Left renal cortex interstitium (tissue), 4 donors: ENCODE measurements around the gene ASNS. TPM values are rescaled to one million over a fixed set of nuclear protein-coding genes. Genes with fewer than 3 reads are reported as not detected.
A peak's percentile ranks its signal among the peaks of the same experiment; 100 is the strongest.

Experiments
- DNase-seq, 4 donors: peaks; one replicate each; pipeline ENCODE4 v3.0.0-alpha.2; 2013; ENCODE audit warnings: low read depth in 4 of 4, low spot score in 2 of 4, missing footprints in 1 of 4
- polyA plus RNA-seq, 4 donors: library from polyadenylated mRNA; unstranded; fragments of 120-200 nt; gene quantifications; one replicate each; pipeline ENCODE4 v1.2.1, GENCODE V29; 2013; ENCODE audit not compliant: insufficient read length in 4 of 4

The ASNS gene
- polyA plus RNA-seq, 4 donors = 21.9 to 45.6 (median 28.1) TPM

- DNase-seq = no peak
Measured at GRCh38 chr7:97844036-97844435, 28.2 kb downstream of the ASNS start.

DNA sequence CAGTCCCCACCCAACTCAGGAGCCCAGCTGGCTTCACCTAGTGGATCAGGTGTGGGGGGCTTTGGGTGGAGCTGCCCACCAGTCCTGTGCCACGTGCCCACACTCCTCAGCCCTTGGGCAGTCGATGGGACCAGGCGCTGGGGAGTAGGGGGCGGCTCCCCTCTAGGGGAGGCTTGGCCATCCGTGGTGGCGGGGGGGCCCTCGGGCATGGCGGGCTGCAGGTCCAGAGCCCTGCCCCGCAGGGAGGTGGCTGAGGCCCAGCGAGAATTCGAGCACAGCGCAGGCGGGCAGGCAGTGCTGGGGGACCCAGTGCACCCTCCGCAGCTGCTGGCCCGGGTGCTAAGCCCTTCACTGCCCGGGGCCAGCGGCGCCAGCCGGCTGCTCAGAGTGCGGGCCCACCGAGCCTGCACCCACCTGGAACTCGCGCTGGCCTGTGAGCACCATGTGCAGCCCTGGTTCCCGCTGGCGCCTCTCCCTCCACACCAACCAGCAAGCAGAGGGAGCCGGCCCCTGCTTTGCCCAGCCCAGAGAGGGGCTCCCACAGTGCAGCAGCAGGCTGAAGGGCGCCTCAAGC lies 29.3 kb downstream of the ASNS start:
- DNase-seq = no peak

DNA sequence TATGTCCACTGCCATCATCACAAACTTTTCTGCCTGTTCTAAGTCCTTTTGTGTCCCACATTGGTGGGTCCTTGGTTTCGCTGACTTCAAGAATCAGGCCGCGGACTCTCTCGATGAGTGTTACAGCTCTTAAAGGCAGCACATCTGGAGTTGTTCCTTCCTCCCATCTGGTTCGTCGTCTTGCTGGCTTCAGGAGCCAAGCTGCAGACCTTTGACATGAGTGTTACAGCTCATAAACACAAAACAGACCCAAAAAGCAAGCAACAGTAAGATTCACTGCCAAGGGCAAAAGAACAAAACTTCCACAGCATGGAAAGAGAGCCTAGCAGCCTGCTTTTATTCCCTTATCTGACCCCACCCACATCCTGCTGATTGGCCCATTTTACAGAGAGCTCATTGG lies 30.2 kb downstream of the ASNS start:
- no peak for DNase-seq

DNA sequence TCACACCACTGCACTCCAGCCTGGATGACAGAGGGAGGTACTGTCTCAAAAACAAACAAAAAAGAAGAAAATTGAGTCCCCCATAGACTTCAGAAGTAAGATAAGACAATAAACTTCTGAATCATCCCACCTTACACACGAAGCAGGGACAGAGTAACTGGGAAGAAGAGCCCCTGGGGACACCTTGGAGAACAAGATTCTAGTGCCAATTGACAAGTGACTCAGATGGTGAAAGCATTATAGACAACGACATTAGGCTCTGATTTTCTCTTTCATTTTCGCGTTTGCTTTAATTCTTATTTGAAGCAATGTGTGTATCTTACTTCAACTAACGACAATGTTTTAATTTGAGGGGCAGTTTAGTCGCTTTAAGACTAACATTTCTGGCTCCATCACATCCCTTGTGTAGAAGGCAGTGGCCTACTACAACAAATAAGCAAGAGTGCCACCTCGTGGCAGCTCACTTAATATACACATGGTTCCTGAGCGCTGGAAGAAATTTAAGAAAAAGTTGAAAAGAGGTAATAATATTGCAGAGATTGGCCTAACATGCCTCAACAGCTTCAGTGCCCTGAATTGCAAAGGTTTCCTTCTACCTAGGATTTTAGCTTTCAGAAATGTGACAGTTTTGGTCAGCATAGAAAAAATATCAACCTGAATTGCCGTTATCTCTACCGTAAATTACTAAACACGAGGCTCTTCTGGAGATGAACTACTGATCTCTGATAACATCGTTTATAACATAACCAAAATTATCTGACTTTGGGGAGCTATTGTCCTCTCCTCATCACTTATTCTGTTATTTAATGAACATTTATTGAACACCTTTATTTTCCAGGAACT lies 36.7 kb downstream of the ASNS start:
- DNase-seq = peak; percentile 28 to 48 (median 42)

GRCh38 chr7:97819161-97819560 lies 53.0 kb downstream of the ASNS start:
- no peak for DNase-seq

GRCh38 chr7:97818066-97818663 lies 54.0 kb downstream of the ASNS start:
- DNase-seq = no peak

Other genes starting within 250 kb of the ASNS start
- 1 to 10 TPM in 1 of 4 donors, under 1 TPM in 3; 0.83 to 1.1 (median 0.91) TPM for gene TAC1, start 140.3 kb downstream of the ASNS start, polyA plus RNA-seq
- gene OCM2, start 117.8 kb upstream of the ASNS start, polyA plus RNA-seq = not detected
- gene LMTK2, start 234.5 kb upstream of the ASNS start, polyA plus RNA-seq = 10 to 100 TPM; 11.5 to 15.6 (median 13.8) TPM